Right renal cortex interstitium (tissue), 3 donors: ENCODE results near the gene ZSCAN22. TPM values are rescaled to one million over a fixed set of nuclear protein-coding genes. Genes with fewer than 3 reads are reported as not detected.
"Not testable (repeated sequence)": the region's sequence is repeated elsewhere in the genome, so short reads cannot be mapped to it uniquely, and the experiment has no call there.

Source experiments
- DNase-seq, 3 donors: peaks; one replicate each; pipeline ENCODE4 v3.0.0-alpha.2; 2013; ENCODE audit warnings: low read depth in 3 of 3, low spot score in 2 of 3
- polyA plus RNA-seq, 3 donors: library from polyadenylated mRNA; unstranded; fragments of 120-200 nt; gene quantifications; one replicate each; pipeline ENCODE4 v1.2.1, GENCODE V29; 2013; ENCODE audit not compliant: insufficient read length in 3 of 3

The ZSCAN22 gene
- polyA plus RNA-seq, 3 donors, result 3.4 to 4.0 (median 3.5) TPM

DNA sequence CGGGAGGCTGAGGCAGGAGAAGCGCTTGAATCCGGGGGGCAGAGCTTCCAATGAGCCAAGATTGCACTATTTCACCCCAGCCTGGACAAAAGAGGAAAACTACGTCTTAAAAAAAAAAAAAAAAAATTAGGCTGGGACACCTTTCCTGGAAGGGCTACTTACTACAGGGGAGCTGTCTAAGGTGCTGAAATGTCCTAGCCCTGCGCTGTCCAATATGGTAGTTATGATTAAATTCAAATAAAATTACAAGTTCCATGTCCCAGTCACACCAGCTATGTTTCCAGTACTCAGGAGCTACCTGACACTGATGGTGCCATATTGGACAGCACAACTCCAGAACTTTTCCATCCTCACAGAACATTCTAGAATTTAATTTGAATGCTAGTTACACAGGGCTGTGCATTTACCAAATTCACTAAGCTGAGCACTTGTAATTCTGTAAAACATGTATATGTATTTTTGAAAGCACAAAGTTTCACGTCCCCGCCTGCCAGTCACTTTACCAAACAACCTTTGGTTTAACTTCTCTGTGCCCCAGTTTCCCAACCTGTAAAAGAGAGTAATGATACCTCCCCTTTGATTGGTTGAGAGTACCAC, 9.2 kb upstream of the ZSCAN22 start:
- no peak for DNase-seq

DNA sequence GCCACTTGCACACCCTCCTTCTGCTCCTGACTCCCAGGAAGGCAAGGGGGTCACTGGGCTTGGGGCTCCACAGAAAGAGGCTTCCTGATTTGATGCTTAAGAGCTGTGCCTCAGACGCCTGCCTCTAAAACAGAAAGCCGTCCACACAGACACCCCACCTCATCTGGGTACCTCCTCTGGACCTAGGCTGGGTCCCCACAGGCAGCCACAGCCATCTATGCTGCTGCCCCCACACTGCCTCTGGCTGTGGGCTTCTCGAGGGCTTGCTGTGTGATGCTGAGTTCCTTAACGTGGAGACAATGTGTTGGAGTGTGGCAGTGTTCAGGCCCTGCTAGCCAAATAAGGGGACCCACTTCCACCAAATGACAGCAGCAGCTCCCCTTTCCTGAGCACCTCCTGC, 8.5 kb upstream of the ZSCAN22 start:
- no peak for DNase-seq

GRCh38 chr19:58319241-58319640, 7.6 kb upstream of the ZSCAN22 start:
- no peak for DNase-seq

GRCh38 chr19:58325311-58326022, 1.3 kb upstream of the ZSCAN22 start:
- DNase-seq, result no peak

- no peak for DNase-seq
Measured at GRCh38 chr19:58326501-58326913, 287 bp upstream of the ZSCAN22 start.

DNA sequence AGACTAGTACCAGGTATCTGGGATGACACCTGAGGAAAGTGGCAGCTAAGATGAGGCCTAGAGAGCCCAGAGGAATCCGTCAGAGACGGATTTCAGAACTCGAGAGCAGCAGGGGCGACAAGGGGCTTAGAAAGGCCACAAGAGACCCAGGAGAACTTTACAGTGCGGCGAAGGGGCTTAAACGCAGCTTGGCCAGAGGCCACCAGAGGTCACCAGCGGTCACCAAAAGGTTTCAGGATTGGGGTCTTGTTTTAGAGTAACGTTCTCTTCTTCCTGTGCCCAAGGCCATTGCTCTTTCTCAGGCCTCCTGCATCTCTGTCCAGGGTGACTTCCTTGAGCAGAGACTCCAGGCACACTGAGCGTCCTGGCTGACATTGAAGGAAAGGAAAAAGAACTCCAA, 2.2 kb downstream of the ZSCAN22 start:
- no peak for DNase-seq

DNA sequence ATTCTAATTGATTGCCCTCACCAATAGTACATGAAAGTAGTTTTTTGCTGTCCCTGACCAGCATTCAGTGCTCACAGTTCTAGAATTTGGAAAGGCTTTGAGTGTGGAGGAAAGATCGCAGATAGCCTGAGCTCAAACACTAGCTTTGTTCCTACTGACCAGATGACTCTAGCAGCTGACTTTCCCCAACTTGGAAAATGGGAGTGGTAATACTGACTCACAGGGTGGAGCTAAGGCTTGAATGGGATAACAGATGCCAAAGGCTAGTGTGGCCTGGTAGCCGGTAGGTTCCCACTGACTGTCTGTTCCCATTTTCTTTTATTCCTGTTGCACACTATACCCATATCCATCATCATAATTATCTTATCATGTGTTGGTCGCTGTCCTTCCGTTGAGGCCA, 3.7 kb downstream of the ZSCAN22 start:
- DNase-seq, result no peak

DNA sequence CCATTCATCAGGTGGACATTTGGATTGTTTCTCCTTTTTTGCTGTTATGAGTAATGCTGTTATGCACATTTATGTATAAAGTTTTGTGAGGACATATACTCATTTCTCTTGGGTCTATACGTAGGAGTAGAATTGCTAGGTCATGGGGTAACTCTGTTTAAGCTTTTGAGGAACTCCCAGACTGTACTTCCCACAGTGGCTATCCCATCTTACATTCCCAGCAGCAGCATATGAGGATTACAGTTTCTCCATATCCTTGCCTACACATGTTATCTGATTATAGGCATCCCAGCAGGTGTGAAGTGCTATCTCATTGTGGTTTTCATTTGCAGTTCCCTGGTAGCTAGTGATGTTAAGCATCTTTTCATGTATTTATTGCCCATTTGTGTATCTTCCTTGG, 5.9 kb downstream of the ZSCAN22 start:
- DNase-seq, result no peak

- no peak for DNase-seq
Measured at GRCh38 chr19:58334691-58335249, 8.0 kb downstream of the ZSCAN22 start.

GRCh38 chr19:58335630-58336029, 8.8 kb downstream of the ZSCAN22 start:
- no peak for DNase-seq

DNA sequence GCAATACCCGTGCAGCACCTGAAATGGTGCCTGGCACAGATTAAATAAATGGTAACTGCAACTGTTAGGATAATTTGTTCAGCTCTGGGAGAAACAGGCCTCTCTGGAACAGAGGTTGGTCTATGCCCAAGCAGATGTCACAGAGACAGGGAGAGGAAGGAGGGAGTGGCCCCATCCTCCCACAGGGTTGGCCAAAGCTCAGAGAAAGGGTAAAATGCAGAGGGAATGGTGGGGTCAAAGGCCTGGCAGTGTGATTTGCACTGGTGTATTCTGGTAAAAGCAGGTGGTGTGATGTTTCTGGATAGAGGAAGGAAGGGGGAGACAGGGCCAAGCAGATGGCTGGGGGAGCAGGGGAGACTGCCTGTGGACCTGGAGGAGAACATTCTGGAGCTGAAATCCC, 9.4 kb downstream of the ZSCAN22 start:
- no peak for DNase-seq

GRCh38 chr19:58336820-58337219, 10.0 kb downstream of the ZSCAN22 start:
- DNase-seq, result no peak

DNA sequence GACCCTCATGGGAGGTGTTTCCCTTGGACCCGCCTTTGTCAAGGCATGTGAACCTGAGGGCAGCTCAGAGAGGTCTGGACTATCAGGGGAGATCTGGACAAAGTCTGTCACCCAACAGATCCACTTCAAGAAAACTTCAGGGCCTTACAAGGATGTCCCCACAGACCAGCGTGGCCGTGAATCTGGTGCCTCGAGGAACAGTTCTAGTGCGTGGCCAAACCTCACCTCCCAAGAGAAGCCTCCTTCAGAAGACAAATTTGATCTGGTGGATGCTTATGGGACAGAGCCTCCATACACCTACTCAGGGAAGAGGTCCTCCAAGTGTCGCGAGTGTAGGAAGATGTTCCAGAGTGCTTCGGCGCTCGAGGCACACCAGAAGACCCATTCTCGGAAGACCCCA, 11.5 kb downstream of the ZSCAN22 start:
- no peak for DNase-seq

GRCh38 chr19:58338825-58339558, 12.2 kb downstream of the ZSCAN22 start:
- no peak for DNase-seq

DNA sequence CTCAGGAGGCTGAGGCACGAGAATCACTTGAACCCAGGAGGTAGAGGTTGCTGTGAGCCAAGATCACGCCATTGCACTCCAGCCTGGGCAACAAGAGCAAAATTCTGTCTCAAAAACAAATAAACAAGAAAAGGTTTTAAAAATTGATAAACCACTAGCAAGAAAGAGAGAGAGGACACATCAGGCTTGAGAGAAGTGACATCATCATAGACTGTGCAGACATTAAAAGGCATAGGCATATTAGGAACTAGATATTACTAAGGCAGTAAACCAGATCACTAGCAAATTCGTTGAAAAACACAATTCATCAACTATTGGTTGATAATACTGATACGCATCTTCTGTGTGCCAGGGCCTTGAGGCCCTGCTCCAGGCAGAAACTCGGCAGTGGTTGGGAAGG, 18.8 kb downstream of the ZSCAN22 start:
- no peak for DNase-seq

GRCh38 chr19:58346961-58347929, 20.5 kb downstream of the ZSCAN22 start:
- no peak for DNase-seq

- DNase-seq, result not testable (repeated sequence)
Measured at GRCh38 chr19:58348080-58348479, 21.3 kb downstream of the ZSCAN22 start.

GRCh38 chr19:58349590-58349989, 22.8 kb downstream of the ZSCAN22 start:
- DNase-seq, result no peak

DNA sequence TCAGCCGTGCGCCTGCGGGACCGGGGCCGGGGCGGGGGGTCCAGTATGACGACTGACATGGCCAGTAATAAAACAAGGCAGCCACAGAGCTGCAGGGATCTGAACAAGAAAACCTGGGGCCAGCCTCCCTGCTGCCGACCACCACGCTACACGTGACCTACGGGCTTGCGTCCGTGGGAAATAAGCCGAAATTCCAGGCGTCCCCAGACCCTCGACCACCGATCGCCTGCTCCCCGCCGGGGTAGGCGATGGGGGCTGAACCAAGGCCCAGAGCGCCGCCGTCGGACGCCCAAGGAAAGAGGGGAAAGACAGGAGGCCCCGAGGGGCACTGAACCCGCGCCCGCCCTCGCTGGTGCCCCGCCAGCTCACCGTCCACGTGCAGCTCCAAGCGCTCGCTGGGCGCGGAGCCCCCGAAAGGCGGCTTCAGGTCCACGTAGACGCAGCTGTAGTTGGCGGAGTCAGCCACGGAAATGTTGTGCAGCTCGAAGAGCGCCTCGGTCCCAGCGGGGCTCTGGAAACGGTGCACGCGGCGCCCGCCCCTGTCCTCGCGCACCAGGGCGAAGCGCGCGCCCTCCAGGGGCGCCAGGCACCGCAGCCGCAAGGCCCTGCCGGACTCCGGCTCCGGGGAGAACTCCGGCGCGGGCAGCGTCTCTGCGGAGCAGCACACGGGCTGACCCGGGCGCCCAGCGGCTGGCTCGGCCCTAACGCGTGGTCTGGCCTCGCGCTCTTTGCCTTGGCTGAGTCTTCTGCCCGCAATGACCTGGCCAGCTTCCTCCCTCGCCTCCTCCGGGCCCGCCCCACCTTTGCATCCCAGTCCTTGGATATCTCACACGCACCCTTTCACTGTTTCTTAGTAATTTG, 23.4 kb downstream of the ZSCAN22 start:
- no peak for DNase-seq
